Measurements from ENCODE around the gene JUNB. TPM values are rescaled to one million over a fixed set of nuclear protein-coding genes. Genes with fewer than 3 reads are reported as not detected.
A peak's percentile ranks its signal among the peaks of the same experiment; 100 is the strongest.

JUNB gene
- total and polyA plus RNA-seq, 10 of the 15 experiments (the other 5 are each of a cell fraction or from before 2014, with no cell fraction given): 0.55 to 144 (median 68.3) TPM

DNA sequence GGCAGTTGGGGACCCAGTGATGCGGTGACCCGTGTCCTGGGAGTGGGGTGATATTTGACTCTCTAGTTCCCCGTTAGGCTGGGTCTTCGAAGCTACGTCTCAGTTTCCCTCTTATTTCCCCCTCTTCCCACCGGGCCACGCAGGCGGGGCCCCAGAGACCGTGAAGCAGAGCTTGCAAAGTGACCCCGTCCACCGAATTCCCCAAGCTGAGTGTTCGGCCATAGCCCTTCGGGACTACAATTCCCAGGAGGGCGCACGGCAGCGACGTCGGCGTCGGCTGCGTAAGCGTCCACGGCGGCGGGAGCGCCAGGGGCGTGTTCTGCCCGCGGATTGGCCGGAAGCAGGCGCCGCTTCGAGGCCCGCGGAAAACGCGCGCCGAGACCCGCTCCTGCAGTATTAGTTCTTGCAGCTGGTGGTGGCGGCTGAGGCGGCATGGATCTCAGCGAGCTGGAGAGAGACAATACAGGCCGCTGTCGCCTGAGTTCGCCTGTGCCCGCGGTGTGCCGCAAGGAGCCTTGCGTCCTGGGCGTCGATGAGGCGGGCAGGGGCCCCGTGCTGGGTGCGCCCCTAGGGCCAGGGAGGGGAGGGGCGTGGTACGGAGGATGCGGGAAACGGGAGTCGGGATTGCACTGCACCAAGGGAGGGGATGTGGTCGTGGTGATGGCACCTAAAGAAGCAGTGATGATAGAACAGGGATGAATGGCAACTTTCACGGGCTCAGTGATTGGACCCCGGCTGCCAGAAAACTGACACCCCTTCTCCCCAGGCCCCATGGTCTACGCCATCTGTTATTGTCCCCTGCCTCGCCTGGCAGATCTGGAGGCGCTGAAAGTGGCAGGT lies 15.2 kb downstream of the JUNB start, which contains the start of gene RNASEH2A (continued):
- no peak for TF ChIP-seq SRF (IDR thresholded peaks at IDR 0.05; ENCODE audit: low read depth in 2 of 2, low read length in 2 of 2)
- TF ChIP-seq MTA3 (IDR thresholded peaks at IDR 0.05; ENCODE audit: borderline replicate concordance, low read length): no peak
- TF ChIP-seq SMARCA5 (IDR thresholded peaks at IDR 0.05): no peak; the same call in 1 of the 2 replicates
- TF ChIP-seq STAT1 (conservative IDR thresholded peaks at IDR 0.05): no peak
- no peak for TF ChIP-seq ESRRA (IDR thresholded peaks at IDR 0.05; ENCODE audit: low read length)
- no peak for TF ChIP-seq MEF2A (IDR thresholded peaks at IDR 0.05; ENCODE audit: insufficient read depth, low read depth, low read length)
- TF ChIP-seq SREBF1 (IDR thresholded peaks at IDR 0.05; ENCODE audit: low read length): peak; percentile 15; the same call in 1 of the 2 replicates
- TF ChIP-seq ZNF384 (IDR thresholded peaks at IDR 0.05; ENCODE audit: borderline replicate concordance, low read depth, low read length): no peak
- TF ChIP-seq CBFB (IDR thresholded peaks at IDR 0.05; ENCODE audit: low read depth): no peak
- TF ChIP-seq, protein P1, sequence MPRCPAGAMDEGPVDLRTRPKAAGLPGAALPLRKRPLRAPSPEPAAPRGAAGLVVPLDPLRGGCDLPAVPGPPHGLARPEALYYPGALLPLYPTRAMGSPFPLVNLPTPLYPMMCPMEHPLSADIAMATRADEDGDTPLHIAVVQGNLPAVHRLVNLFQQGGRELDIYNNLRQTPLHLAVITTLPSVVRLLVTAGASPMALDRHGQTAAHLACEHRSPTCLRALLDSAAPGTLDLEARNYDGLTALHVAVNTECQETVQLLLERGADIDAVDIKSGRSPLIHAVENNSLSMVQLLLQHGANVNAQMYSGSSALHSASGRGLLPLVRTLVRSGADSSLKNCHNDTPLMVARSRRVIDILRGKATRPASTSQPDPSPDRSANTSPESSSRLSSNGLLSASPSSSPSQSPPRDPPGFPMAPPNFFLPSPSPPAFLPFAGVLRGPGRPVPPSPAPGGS (IDR thresholded peaks at IDR 0.05; ENCODE audit: borderline replicate concordance, insufficient read depth, low read depth, low read length, poor library complexity, severe bottlenecking): no peak
- TF ChIP-seq HDAC2 (IDR thresholded peaks at IDR 0.05): 0 out of 2 replicates have a peak, but pooled peaks have one; percentile 80
- TF ChIP-seq NFXL1 (IDR thresholded peaks at IDR 0.05; ENCODE audit: borderline replicate concordance): no peak
- TF ChIP-seq, protein P2, sequence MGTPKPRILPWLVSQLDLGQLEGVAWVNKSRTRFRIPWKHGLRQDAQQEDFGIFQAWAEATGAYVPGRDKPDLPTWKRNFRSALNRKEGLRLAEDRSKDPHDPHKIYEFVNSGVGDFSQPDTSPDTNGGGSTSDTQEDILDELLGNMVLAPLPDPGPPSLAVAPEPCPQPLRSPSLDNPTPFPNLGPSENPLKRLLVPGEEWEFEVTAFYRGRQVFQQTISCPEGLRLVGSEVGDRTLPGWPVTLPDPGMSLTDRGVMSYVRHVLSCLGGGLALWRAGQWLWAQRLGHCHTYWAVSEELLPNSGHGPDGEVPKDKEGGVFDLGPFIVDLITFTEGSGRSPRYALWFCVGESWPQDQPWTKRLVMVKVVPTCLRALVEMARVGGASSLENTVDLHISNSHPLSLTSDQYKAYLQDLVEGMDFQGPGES (IDR thresholded peaks at IDR 0.05): no peak; the same call in 1 of the 2 replicates
- TF ChIP-seq, protein P3, sequence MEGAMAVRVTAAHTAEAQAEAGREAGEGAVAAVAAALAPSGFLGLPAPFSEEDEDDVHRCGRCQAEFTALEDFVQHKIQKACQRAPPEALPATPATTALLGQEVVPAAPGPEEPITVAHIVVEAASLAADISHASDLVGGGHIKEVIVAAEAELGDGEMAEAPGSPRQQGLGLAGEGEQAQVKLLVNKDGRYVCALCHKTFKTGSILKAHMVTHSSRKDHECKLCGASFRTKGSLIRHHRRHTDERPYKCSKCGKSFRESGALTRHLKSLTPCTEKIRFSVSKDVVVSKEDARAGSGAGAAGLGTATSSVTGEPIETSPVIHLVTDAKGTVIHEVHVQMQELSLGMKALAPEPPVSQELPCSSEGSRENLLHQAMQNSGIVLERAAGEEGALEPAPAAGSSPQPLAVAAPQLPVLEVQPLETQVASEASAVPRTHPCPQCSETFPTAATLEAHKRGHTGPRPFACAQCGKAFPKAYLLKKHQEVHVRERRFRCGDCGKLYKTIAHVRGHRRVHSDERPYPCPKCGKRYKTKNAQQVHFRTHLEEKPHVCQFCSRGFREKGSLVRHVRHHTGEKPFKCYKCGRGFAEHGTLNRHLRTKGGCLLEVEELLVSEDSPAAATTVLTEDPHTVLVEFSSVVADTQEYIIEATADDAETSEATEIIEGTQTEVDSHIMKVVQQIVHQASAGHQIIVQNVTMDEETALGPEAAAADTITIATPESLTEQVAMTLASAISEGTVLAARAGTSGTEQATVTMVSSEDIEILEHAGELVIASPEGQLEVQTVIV (IDR thresholded peaks at IDR 0.05; ENCODE audit: borderline replicate concordance, partially characterized antibody): no peak
- TF ChIP-seq, protein P4, sequence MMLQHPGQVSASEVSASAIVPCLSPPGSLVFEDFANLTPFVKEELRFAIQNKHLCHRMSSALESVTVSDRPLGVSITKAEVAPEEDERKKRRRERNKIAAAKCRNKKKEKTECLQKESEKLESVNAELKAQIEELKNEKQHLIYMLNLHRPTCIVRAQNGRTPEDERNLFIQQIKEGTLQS (IDR thresholded peaks at IDR 0.05; ENCODE audit: borderline replicate concordance, extremely low read depth, low read depth, low read length): no peak
- no peak for TF ChIP-seq STAT3 (IDR thresholded peaks at IDR 0.05; ENCODE audit: low read depth, low read length)
- TF ChIP-seq SUPT20H (IDR thresholded peaks at IDR 0.05; ENCODE audit: borderline replicate concordance, control insufficient read depth, low read depth, low read length): no peak
- peak; percentile 94 for TF ChIP-seq IKZF1 (conservative IDR thresholded peaks at IDR 0.05)
- no peak for TF ChIP-seq CHD4 (IDR thresholded peaks at IDR 0.05)
- TF ChIP-seq FOXM1 (IDR thresholded peaks at IDR 0.05; ENCODE audit: low read depth, low read length): no peak
- TF ChIP-seq MEF2B (IDR thresholded peaks at IDR 0.05; ENCODE audit: partially characterized antibody, poor library complexity, severe bottlenecking): peak; percentile 82
- TF ChIP-seq MYB (IDR thresholded peaks at IDR 0.05; ENCODE audit: borderline replicate concordance, low read depth, low read length): no peak
- no peak for TF ChIP-seq BRCA1 (IDR thresholded peaks at IDR 0.05; ENCODE audit: low read depth, low read length)
- TF ChIP-seq, protein P5, sequence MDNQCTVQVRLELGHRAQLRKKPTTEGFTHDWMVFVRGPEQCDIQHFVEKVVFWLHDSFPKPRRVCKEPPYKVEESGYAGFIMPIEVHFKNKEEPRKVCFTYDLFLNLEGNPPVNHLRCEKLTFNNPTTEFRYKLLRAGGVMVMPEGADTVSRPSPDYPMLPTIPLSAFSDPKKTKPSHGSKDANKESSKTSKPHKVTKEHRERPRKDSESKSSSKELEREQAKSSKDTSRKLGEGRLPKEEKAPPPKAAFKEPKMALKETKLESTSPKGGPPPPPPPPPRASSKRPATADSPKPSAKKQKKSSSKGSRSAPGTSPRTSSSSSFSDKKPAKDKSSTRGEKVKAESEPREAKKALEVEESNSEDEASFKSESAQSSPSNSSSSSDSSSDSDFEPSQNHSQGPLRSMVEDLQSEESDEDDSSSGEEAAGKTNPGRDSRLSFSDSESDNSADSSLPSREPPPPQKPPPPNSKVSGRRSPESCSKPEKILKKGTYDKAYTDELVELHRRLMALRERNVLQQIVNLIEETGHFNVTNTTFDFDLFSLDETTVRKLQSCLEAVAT (IDR thresholded peaks at IDR 0.05): peak; percentile 99

Measured in GM12878 (cell line).